Measurements from ENCODE around the gene TBCEL. TPM values are rescaled to one million over a fixed set of nuclear protein-coding genes. Genes with fewer than 3 reads are reported as not detected.

Gene TBCEL
- total RNA-seq, 4 donors from 2014 or later = 8.5 to 37.1 (median 11.3) TPM

GRCh38 chr11:120996973-120997372 lies 26.9 kb upstream of the TBCEL start:
- DNase-seq = no peak
- TF ChIP-seq POLR2A (IDR thresholded peaks at IDR 0.05) (no peak), CTCF (IDR thresholded peaks at IDR 0.05) (no peak)
- Histone ChIP-seq H3K27me3 (no peaks in the 10 kb centered on the region), H3K36me3 (no peaks in the 10 kb centered on the region), H3K4me1 (no peaks in the 10 kb centered on the region), H3K9me3 (no peaks in the 10 kb centered on the region), H3K4me3 (no peak overlapping the region), H3K27ac (no peak overlapping the region)

GRCh38 chr11:120998581-120998980 lies 25.3 kb upstream of the TBCEL start:
- DNase-seq = no peak
- Histone ChIP-seq H3K36me3 (no peaks in the 10 kb centered on the region), H3K27ac (no peak overlapping the region), H3K9me3 (no peaks in the 10 kb centered on the region), H3K4me1 (no peaks in the 10 kb centered on the region), H3K27me3 (no peaks in the 10 kb centered on the region), H3K4me3 (no peak overlapping the region)
- TF ChIP-seq CTCF (IDR thresholded peaks at IDR 0.05) = no peak
- no peak for TF ChIP-seq POLR2A (IDR thresholded peaks at IDR 0.05)

GRCh38 chr11:121004206-121004840 lies 19.6 kb upstream of the TBCEL start:
- H3K4me3 ChIP-seq = no peak overlapping the region
- H3K36me3 ChIP-seq = no peaks in the 10 kb centered on the region
- H3K9me3 ChIP-seq = no peaks in the 10 kb centered on the region
- TF ChIP-seq POLR2A (IDR thresholded peaks at IDR 0.05) = no peak
- TF ChIP-seq CTCF (IDR thresholded peaks at IDR 0.05) = no peak
- H3K27me3 ChIP-seq = no peaks in the 10 kb centered on the region
- DNase-seq = no peak
- no peak overlapping the region for H3K27ac ChIP-seq
- no peaks in the 10 kb centered on the region for H3K4me1 ChIP-seq

- H3K36me3 ChIP-seq = no peaks in the 10 kb centered on the region
- no peaks in the 10 kb centered on the region for H3K27me3 ChIP-seq
- DNase-seq = no peak
- no peaks in the 10 kb centered on the region for H3K9me3 ChIP-seq
- TF ChIP-seq CTCF (IDR thresholded peaks at IDR 0.05) = no peak
- no peak for TF ChIP-seq POLR2A (IDR thresholded peaks at IDR 0.05)
- no peaks in the 10 kb centered on the region for H3K4me1 ChIP-seq
- no peak overlapping the region for H3K27ac ChIP-seq
- H3K4me3 ChIP-seq = no peak overlapping the region
Observed at GRCh38 chr11:121006922-121007321, 17.0 kb upstream of the TBCEL start.

- Histone ChIP-seq H3K27me3 (no peaks in the 10 kb centered on the region), H3K36me3 (no peaks in the 10 kb centered on the region), H3K4me1 (no peaks in the 10 kb centered on the region), H3K4me3 (no peak overlapping the region), H3K27ac (no peak overlapping the region), H3K9me3 (no peaks in the 10 kb centered on the region)
- TF ChIP-seq CTCF (IDR thresholded peaks at IDR 0.05) = no peak
- no peak for TF ChIP-seq POLR2A (IDR thresholded peaks at IDR 0.05)
- no peak for DNase-seq
Observed at GRCh38 chr11:121008551-121008950, 15.4 kb upstream of the TBCEL start.

- Histone ChIP-seq H3K4me1 (no peaks in the 10 kb centered on the region), H3K27ac (no peak overlapping the region), H3K27me3 (no peaks in the 10 kb centered on the region), H3K4me3 (no peak overlapping the region), H3K9me3 (no peaks in the 10 kb centered on the region), H3K36me3 (no peaks in the 10 kb centered on the region)
- no peak for DNase-seq
- TF ChIP-seq POLR2A (IDR thresholded peaks at IDR 0.05) (no peak), CTCF (IDR thresholded peaks at IDR 0.05) (no peak)
Observed at GRCh38 chr11:121012091-121012490, 11.8 kb upstream of the TBCEL start.

Data from Peyer's patch (tissue), 4 donors.